CD14-positive monocyte (primary cell): ENCODE measurements around the gene HIPK1. TPM values are rescaled to one million over a fixed set of nuclear protein-coding genes. Genes with fewer than 3 reads are reported as not detected.

Experiments used
- DNase-seq, 3 donors: peaks; one replicate each; pipeline ENCODE4 v3.0.0-alpha.2; 2011 to 2022
- H2AFZ ChIP-seq: 2 replicates; pipeline ENCODE4 v1.6.0; 2012; ENCODE audit warnings: mild to moderate bottlenecking, low read depth, low read length, inconsistent platforms; ENCODE audit not compliant: insufficient read depth, poor library complexity, severe bottlenecking
- H3K27ac ChIP-seq, 2 donors: 1 replicate in 1 of 2; 2 replicates in 1 of 2; pipeline ENCODE4 v1.5.1; 2012 to 2013; ENCODE audit warnings: low read length in 2 of 2, control low read depth in 1 of 2, inconsistent platforms in 1 of 2, low read depth in 1 of 2, mild to moderate bottlenecking in 1 of 2
- H3K27me3 ChIP-seq, 2 donors: one replicate each; pipeline versions ENCODE4 v1.6.0 to v1.6.1; 2011 to 2013; ENCODE audit warnings: low read length in 2 of 2; ENCODE audit not compliant: control insufficient read depth in 2 of 2, insufficient read depth in 2 of 2
- H3K36me3 ChIP-seq, 2 donors: replicated peaks in 1 of 2; 1 replicate in 1 of 2; 2 replicates in 1 of 2; pipeline versions ENCODE4 v1.5.1 to v1.6.1; 2012 to 2013; ENCODE audit warnings: low read length in 2 of 2, control low read depth in 1 of 2, inconsistent platforms in 1 of 2, mild to moderate bottlenecking in 1 of 2; ENCODE audit not compliant: insufficient read depth in 2 of 2, control insufficient read depth in 1 of 2
- H3K4me1 ChIP-seq, 2 donors: 1 replicate in 1 of 2; 2 replicates in 1 of 2; pipeline versions ENCODE4 v1.5.1 to v1.6.1; 2012 to 2013; ENCODE audit warnings: low read length in 2 of 2, control low read depth in 1 of 2, inconsistent platforms in 1 of 2, mild to moderate bottlenecking in 1 of 2, moderate library complexity in 1 of 2; ENCODE audit not compliant: insufficient read depth in 2 of 2, control insufficient read depth in 1 of 2
- H3K4me2 ChIP-seq: replicated peaks from 2 replicates; pipeline ENCODE3; 2012; ENCODE audit warnings: low read length, moderate library complexity, mild to moderate bottlenecking; ENCODE audit not compliant: poor library complexity, severe bottlenecking; ENCODE audit errors: extremely low read depth
- H3K4me3 ChIP-seq, 3 experiments: fragments of 200-600 bp in 1 of 3; sonication (generic) in 1 of 3; replicated peaks in 1 of 3; 1 replicate in 2 of 3; 2 replicates in 1 of 3; pipeline ENCODE4 v1.5.1; 2011 to 2013; ENCODE audit warnings: low read length in 3 of 3, mild to moderate bottlenecking in 3 of 3, control low read depth in 2 of 3, low read depth in 2 of 3, inconsistent platforms in 1 of 3, moderate library complexity in 1 of 3
- H3K79me2 ChIP-seq: 2 replicates; pipeline ENCODE4 v1.6.0; 2012; ENCODE audit warnings: mild to moderate bottlenecking, control low read depth, inconsistent platforms, low read length, moderate library complexity; ENCODE audit not compliant: insufficient read depth
- H3K9ac ChIP-seq: 2 replicates; pipeline ENCODE4 v1.6.0; 2017; ENCODE audit warnings: low read length, mild to moderate bottlenecking; ENCODE audit not compliant: insufficient read depth, poor library complexity, severe bottlenecking
- H3K9me3 ChIP-seq, 2 donors: replicated peaks in 1 of 2; 1 replicate in 1 of 2; 2 replicates in 1 of 2; pipeline versions ENCODE4 v1.5.1 to v1.6.1; 2012 to 2013; ENCODE audit warnings: low read length in 2 of 2, control low read depth in 1 of 2; ENCODE audit not compliant: control insufficient read depth in 1 of 2, insufficient read depth in 1 of 2
- H4K20me1 ChIP-seq: 2 replicates; pipeline ENCODE4 v1.6.0; 2012; ENCODE audit warnings: mild to moderate bottlenecking, low read length, control low read depth, moderate library complexity; ENCODE audit not compliant: insufficient read depth
- H3K27ac Mint-ChIP-seq, 7 donors: one replicate each; pipeline ENCODE4 v1.8.0; 2020; ENCODE audit warnings: mild to moderate bottlenecking in 7 of 7, mixed read lengths in 7 of 7, moderate library complexity in 6 of 7, inconsistent platforms in 2 of 7
- H3K27me3 Mint-ChIP-seq, 3 donors: one replicate each; pipeline ENCODE4 v1.8.0; 2021 to 2022; ENCODE audit warnings: low read depth in 3 of 3, mild to moderate bottlenecking in 3 of 3, mixed read lengths in 3 of 3, moderate library complexity in 3 of 3, inconsistent platforms in 1 of 3
- H3K36me3 Mint-ChIP-seq, 2 donors: one replicate each; pipeline ENCODE4 v1.8.0; 2020; ENCODE audit warnings: mixed read lengths in 2 of 2, inconsistent platforms in 1 of 2, mild to moderate bottlenecking in 1 of 2
- H3K4me1 Mint-ChIP-seq: one replicate; pipeline ENCODE4 v1.8.0; 2020; ENCODE audit warnings: mild to moderate bottlenecking, mixed read lengths
- H3K4me3 Mint-ChIP-seq, 2 donors: one replicate each; pipeline ENCODE4 v1.8.0; 2020; ENCODE audit warnings: mild to moderate bottlenecking in 2 of 2, mixed read lengths in 2 of 2, moderate library complexity in 1 of 2
- H3K9me3 Mint-ChIP-seq, 7 donors: one replicate each; pipeline ENCODE4 v1.8.0; 2020 to 2022; ENCODE audit warnings: mixed read lengths in 7 of 7, mild to moderate bottlenecking in 6 of 7, moderate library complexity in 6 of 7, inconsistent platforms in 2 of 7
- CTCF ChIP-seq: fragments of 200-600 bp; IDR thresholded peaks from one replicate; pipeline ENCODE4 v1.8.0; 2022; ENCODE audit warnings: antibody characterized with exemption, mild to moderate bottlenecking
- WGBS: methylation state at CpG from one replicate; pipeline ENCODE4 v1.1.5; 2013; ENCODE audit warnings: missing lambda C conversion rate; ENCODE audit not compliant: insufficient coverage; 5-methylcytosine and 5-hydroxymethylcytosine counted together
- intact Hi-C, 2 donors: fragments of 100-400 bp; cut with micrococcal nuclease; formaldehyde crosslinking; loops; one replicate each; pipeline versions ENCODE4 v1.15.0 to v1.15.1; 2023
- polyA plus RNA-seq, 3 donors: library from polyadenylated mRNA; depleted of rRNA in 1 of 3; unstranded in 2 of 3; stranded (reverse) in 1 of 3; fragments of 300-500 nt in 2 of 3; fragments of >200 nt in 1 of 3; fragmentation: Illumina TruSeq in 2 of 3; gene quantifications; 1 replicate in 2 of 3; 2 replicates in 1 of 3; pipeline ENCODE4 v1.2.3, GENCODE V29; 2012 to 2021

Gene HIPK1
- polyA plus RNA-seq, 3 donors, result 10.1 to 57.2 (median 14.8) TPM

GRCh38 chr1:114009393-114009792 is 80.3 kb downstream of the HIPK1 start:
- Mint-ChIP-seq H3K4me3 (no peak overlapping the region), H3K27me3 (peaks cover 2 to 5% (median 3%) of the 10 kb centered on the region in 3 donors), H3K9me3 (peaks cover 8 to 20% (median 11%) of the 10 kb centered on the region in 7 donors), H3K36me3 (no peaks in the 10 kb centered on the region), H3K4me1 (peaks cover 2% of the 10 kb centered on the region), H3K27ac (no peak overlapping the region)
- Histone ChIP-seq H4K20me1 (no peaks in the 10 kb centered on the region), H3K27ac (no peak overlapping the region), H3K79me2 (no peaks in the 10 kb centered on the region), H3K4me1 (no peaks in the 10 kb centered on the region), H3K9me3 (peaks cover 0 to 11% of the 10 kb centered on the region in 2 donors), H3K27me3 (no peaks in the 10 kb centered on the region), H2AFZ (no peak overlapping the region), H3K4me3 (no peak overlapping the region), H3K4me2 (no peak overlapping the region), H3K9ac (no peak overlapping the region), H3K36me3 (no peaks in the 10 kb centered on the region)
- DNase-seq, result no peak
- no CpG with 5 or more reads among the region's 1 CpG for WGBS
- intact Hi-C loops, result no loop called here
- no peak for TF ChIP-seq CTCF

GRCh38 chr1:114010433-114011184 is 81.5 kb downstream of the HIPK1 start:
- H3K9ac ChIP-seq, result no peak overlapping the region
- no peak overlapping the region for H3K27ac ChIP-seq
- H3K27ac Mint-ChIP-seq, result no peak overlapping the region
- H3K27me3 ChIP-seq, result no peaks in the 10 kb centered on the region
- peaks cover 0 to 11% of the 10 kb centered on the region in 2 donors for H3K9me3 ChIP-seq
- no peak overlapping the region for H3K4me3 ChIP-seq
- no peaks in the 10 kb centered on the region for H3K36me3 ChIP-seq
- peaks cover 7 to 17% (median 8%) of the 10 kb centered on the region in 7 donors for H3K9me3 Mint-ChIP-seq
- TF ChIP-seq CTCF, result no peak
- H3K4me3 Mint-ChIP-seq, result no peak overlapping the region
- H3K4me2 ChIP-seq, result no peak overlapping the region
- peaks cover 2% of the 10 kb centered on the region for H3K4me1 Mint-ChIP-seq
- H4K20me1 ChIP-seq, result no peaks in the 10 kb centered on the region
- intact Hi-C loops, result no loop called here
- 100% methylated on average over 1 of the region's 9 CpGs for WGBS
- peaks cover 0 to 5% (median 2%) of the 10 kb centered on the region in 3 donors for H3K27me3 Mint-ChIP-seq
- H3K4me1 ChIP-seq, result no peaks in the 10 kb centered on the region
- H3K79me2 ChIP-seq, result no peaks in the 10 kb centered on the region
- DNase-seq, result no peak
- no peak overlapping the region for H2AFZ ChIP-seq
- H3K36me3 Mint-ChIP-seq, result no peaks in the 10 kb centered on the region
